HG02840 (cell line): Measurements from ENCODE around the gene PRPF6.
"Not testable (repeated sequence)": the region's sequence is repeated elsewhere in the genome, so short reads cannot be mapped to it uniquely, and the experiment has no call there.

ENCODE experiments used
- ATAC-seq: cut with Tn5 transposase; IDR thresholded peaks from one replicate; pipeline ENCODE4 v1.9.1; 2021; ENCODE audit warnings: mild to moderate bottlenecking, moderate library complexity, moderate number of reproducible peaks; ENCODE audit not compliant: unreplicated experiment, low FRiP score

PRPF6 gene

DNA sequence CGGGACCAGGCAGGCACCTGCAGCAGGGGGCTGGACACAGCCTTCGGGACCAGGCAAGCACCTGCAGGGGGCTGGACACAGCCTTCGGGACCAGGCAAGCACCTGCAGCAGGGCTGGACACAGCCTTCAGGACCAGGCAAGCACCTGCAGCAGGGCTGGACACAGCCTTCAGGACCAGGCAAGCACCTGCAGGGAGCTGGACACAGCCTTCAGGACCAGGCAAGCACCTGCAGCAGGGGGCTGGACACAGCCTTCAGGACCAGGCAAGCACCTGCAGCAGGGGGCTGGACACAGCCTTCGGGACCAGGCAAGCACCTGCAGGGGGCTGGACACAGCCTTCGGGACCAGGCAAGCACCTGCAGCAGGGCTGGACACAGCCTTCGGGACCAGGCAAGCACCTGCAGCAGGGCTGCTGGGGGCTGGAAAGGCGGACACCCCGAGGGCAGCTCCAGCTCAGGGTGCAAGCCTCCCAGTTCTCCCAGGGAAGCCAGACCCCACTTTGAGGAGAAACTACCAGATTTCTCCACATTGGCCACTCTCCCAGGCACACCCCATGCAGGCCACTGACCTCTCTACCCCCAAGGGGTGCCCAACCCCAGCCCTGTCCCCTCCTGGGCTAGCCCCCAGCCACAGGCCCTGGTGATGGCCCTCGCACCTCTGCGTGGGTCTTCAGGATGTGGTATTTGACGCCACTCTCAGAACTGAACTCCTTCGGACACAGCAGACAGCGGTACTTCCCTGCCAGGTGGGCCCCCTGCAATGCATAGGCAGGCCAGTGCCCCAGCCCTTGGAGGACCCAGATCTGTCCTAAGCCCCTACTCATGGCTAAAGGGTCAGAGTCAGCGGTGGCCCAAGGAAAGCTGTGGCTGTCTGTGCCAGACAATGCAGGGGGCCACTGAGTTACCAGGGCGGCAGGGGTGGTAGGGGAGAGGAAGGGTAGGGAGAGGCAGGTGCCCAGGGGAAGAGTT lies 20.0 kb upstream of the PRPF6 start:
- ATAC-seq: not testable (repeated sequence)

DNA sequence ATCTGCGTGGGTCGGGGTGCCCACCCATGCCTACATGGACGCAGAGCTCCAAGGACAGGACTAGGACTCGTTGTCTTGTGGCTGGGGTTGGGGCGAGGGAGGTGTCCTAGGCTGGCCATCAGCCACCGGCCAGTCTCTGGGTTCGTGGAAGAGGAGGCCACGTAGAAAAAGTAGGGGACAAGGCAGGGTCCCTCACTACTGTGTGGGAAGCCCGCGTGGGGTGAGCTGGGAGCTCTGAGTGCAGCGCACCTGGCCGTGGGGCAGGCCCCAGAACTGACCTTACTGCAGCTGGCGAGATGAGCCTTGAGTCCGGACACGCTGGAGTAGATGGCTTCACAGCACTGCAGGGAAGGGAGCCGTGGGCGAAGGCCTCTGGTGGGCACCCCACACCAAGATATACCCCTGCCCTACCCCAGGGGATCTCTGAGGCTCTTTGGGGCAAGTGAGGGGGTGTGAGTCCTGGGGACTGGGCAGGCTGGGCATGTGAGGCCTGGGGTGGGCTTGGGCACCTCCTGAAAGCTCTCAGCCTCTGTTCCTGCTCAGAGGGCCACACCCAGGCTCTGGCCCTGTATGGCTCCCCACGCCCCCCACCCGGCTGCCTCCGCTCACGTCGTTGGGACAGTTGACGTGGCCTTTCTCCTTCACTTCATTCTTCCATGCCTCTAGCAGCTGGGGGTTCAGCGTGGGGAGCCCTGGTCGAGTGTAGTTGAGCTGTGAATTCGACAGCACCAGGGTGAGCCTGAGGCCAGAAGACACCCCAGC lies 19.1 kb upstream of the PRPF6 start:
- no peak for ATAC-seq

DNA sequence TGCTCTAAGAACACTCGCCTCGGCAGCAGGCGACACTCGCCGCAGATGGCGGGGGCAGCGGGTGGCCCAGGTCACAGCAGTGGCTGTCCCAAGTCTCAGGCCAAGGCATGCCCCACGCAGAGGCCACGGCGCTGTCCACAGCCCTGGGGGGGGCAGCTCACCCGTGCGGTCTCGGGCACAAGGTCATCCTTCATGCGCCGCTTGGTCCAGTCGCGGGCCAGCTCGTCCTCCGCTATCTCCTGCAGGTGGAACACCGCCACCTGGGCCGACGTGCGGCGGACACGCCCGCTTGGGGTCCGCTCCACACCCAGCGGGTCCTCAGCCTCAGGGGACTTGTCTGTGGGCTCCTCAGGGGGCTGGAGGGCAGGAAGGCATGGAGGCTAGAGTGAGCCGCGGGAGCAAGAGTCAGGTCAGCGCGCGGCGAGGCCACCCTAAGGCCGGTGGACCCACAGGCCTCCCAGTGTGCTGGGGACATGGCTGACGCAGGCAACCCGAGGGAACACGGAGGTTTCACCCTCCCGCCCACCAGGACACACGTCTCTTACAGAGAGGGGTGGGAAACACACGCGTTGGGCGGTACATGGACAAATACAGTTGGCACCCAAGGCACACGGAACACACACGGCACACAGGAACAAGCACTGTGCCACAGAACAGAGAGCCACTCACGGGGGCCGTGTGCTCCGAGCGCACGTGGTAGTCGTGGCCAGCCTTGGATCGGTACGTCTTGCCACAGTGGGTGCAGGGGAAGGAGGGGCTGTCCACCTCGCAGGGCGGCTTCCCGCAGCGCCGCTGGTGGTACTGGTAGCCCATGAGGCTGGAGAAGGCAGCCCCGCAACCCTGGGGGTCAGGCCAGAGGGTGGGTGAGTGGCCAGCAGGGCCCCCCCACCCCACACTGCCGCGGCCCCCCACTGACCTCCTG lies 18.2 kb upstream of the PRPF6 start:
- no peak for ATAC-seq

DNA sequence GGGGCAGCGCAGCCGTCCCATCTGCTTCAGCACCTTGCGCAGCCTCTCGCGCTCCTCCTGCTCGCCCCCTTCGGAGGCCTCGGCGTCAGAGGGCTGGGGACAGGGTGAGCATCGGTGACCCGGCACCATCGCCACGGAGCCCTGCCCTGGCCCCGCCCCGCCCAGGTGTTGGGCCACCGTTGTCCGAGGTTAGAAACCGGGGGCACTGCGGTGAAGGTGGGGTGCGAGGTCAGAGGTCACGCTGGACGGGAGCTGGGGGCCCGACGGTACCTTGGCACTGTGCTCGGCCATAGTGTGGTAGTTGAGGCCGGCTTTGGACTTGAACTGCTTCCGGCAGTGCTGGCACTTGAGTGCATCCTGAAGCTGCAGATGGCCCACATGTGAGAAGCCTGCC lies 17.6 kb upstream of the PRPF6 start:
- ATAC-seq: no peak

DNA sequence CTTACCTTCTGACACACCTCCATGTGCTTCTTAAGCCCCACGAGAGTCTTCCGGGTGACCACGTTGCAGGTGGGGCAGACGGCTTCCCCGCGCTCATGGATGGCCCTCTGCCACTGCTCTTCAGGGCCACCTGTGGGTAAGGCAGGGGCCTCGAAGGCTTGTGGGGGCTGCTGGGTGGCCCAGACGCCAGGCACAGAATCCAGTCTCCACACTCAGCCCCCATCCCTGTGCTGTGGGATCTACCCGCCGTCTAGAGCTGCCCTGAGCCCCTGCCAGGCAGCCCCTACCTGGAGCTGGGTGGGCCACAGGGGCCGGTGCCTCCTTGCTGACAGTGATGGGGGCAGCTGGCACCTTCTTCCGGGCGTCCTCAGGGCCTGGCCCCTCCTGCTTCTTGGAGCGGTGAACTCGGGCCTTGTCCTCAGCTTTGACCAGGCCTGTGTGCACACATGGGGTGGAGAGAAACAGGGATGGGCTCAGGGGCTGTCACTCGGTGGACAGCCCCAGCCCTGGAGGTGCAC lies 17.1 kb upstream of the PRPF6 start:
- ATAC-seq: no peak

DNA sequence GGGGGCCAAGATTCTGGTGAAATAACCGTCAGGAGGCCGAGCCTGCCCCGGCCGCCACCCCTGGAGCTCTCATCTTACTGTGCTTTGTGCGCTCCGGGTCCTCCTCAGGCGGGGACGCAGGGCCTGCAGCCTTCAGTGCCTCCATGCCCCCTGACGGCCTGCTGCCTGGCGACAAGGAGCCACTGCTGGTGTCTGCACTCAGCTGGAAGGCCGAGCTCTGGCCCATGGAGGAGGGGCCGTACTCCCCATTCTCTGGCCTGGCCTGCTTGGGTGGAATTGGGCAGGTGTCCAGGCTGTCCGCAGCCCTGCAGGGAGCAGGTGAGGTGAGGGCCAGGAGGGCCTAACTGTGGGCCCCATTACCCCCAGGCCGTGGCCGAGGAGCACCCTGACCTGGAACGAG lies 16.5 kb upstream of the PRPF6 start:
- ATAC-seq: no peak

DNA sequence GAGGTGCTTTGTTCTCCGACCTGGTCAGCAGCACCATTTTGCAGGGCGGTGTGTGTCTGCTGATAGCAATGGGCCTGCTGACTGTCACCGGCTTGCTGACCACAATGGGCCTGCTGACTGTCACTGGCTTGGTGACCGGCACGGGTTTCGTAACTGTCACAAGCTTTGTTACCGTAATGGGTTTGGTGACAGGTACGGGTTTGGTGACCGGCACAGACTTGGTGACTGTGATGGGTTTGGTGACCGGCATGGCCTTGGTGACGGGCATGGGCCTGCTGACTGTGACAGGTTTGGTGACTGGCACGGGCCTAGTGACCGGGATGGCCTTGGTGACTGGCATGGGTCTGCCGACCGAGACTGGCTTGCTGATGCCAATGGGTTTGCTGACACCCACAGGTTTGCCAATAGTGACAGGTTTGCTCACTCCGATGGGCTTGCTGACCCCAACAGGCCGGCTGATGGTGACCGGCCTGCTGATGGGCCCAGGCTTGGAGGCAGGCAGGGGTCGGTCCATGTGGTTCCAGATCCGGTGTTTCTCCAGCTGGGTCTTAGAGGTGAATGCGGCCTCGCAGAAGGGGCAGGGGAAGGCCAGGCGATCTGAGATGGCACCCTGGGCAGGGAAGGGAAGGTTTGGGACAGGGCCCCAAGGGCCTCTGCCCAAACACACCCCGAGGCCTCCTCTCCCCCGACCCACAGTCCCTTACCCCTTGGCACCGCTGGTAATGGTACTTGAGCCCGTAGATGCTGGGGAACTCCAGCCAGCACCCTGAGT lies 14.6 kb upstream of the PRPF6 start:
- no peak for ATAC-seq

DNA sequence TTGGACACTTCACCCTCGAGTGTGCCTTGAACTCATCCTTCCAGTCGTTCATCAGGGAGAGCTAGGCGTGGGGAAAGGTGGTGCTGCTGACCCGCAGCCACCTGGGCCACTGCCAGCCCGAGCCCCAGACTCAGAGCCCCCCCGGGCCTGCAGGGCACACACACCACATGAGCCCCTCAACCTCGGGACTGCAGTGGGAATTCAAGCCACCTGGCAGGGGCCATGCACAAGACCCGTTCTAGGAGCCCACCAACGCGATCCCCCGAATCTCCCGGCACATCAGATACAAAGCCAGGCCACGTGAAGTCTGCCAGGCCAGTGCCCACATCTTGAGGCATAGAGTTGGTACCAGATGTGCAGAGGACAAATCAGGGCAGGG lies 14.0 kb upstream of the PRPF6 start:
- no peak for ATAC-seq

DNA sequence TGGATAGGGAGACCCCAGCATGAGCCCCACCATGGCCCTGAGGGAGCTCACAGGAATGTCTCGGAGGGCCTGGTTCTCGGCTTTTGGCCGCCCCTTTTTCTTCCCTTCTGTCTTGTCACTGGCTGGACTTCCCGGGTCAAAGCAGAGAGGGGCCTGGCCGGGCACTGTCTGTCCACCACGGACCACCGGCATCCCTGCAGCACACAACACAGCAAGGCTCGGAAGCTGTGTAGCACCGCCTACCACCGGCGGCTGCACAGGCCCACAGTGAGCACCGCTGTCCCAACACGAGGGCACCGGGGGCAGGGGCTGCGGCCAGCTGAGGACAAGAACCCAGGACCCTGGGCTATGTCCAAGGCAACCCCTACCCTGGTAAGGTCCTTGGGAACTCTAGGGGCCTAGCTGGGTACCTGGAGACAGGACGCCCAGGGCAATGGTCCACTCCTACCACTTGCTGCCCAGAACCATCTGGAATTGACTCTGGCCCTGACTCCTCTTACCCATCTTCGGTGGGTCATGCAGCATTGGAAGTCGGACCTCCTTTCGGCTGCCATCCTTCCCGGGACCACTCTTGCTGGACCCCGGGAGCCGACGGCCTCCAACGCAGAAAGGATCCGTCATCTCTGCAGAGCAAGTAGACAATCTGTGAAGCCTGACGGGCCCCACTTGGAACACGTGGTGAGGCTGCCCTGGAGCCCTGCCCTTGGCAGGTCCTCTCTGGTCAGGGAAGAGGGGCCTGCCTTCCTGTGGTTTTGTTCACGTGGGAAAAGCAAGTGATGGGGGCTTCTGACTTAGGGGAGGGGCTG lies 13.4 kb upstream of the PRPF6 start:
- no peak for ATAC-seq

DNA sequence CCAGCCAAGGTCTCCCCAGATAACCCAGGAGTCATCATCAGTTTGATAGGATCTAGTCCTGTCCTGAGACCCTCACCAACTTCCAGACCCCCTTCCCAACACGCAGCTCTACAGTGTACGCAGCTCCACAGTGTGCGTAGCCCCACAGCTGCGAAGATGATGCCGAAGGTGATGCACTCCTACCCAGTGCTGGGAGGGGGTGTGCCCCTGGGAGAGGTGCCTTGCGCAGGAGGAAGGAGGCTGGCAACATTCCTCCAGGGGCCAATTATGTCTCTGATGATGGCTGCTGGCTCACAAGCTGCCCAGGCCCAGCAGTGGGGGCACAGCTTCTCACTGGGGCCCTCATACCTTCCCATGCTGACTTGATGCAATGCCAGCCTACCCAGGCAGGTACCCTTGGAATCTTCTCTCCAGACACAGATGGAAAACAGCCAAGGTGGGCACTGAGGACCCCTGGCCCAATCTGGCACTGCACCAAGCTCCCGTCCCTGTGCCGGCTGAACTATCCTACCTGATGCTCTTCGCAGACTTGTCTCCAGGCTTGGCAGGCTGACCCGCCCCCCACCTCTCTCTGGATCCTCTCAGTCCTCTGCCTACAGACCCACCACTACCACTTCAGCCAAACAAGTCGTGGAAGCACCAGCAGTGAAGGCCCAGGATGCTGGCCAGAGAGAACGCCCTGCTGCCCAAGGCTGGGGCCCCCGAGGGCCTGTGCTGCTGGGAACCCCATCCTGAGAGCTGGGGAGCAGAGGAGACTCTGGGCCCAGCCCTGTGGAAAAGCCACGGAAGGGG lies 12.6 kb upstream of the PRPF6 start:
- no peak for ATAC-seq

DNA sequence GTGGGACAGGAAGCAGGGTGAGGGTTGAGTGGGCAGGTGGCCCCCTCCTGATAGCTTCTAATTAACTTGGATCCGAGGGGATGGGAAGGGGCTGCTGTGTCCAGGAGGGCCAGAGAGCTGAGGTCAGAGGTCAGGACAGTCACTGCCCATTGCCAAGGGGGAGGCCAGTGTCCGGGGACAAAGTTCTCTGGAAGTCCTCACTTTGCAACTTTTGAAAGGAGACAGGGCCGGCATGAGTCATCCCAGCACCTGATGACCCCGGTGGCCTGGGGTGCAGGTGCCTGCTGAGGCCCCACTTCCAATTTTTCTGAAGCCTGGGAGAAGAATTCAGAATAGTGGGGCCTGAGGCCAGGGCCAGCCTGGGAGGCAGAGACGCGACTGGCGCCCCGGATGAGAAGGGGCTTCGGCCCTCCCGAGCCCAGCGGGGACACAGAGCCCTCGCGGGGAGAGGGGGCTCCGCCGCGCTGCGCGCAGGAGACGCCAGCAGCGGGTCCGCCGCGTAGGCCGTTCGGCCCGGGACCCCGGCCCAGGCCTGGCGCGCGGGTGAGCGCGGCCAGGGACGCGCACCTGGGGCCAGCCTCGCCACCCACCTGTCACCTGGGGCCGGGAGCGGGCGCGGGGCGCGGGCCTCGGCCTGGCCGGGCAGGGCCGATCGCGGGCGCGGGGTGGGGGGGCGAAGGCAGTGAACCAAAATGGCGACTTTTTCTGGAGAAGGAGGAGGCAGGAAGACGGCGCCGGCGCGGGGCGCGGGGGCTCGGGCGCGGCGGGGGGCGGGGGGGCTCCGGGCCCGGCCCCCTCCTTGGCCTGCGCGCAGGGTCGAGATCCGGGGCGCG lies 11.8 kb upstream of the PRPF6 start:
- ATAC-seq: no peak

DNA sequence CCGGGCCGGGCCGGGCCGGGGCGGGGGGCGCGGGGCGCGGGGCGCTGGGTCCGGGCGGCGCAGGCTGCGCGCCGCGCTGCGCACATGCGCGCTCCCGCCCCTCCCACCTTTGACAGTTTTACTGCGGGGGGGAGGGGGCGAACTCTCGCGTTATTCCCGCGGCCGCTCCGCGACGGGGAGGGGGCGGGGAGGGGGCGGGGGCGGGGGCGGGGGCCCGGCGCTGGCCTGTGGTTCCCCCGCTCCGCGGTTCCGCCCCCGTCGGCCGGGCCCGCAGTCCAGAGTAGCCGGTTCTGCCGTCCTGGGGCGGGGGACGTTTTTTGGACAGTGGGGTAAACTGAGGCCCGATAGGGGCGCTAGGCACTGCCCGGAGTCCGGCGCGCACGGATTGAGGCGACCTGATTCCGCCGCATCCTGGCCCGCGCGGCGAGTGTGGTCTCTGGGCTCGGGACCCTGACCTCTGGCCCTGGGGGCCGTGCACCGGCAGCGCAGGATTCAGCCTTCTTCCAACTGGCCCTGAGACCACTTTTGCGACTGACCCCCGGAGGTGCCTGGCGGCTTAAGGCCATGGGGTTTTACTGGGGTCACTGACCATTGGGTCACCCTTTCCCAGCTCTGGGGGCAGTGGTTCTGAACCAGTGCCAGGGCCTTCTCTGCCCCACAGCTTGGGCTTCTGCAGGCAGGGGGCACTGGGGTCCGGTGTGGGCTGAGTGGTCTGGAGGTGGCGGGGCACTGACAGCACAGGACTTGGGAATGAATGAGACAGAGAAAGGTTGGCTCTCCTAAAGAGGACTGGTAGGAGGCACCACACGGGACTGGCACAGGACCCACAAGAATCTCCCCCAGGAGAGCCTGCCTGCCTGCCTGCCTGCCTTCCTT lies 10.9 kb upstream of the PRPF6 start, which contains the start of gene ZNF512B:
ZNF512B (minus strand) TSS at position 93 of the 876 bp plus-strand sequence. CDS start 1,980 bp downstream, outside the sequence.
- ATAC-seq: no peak

DNA sequence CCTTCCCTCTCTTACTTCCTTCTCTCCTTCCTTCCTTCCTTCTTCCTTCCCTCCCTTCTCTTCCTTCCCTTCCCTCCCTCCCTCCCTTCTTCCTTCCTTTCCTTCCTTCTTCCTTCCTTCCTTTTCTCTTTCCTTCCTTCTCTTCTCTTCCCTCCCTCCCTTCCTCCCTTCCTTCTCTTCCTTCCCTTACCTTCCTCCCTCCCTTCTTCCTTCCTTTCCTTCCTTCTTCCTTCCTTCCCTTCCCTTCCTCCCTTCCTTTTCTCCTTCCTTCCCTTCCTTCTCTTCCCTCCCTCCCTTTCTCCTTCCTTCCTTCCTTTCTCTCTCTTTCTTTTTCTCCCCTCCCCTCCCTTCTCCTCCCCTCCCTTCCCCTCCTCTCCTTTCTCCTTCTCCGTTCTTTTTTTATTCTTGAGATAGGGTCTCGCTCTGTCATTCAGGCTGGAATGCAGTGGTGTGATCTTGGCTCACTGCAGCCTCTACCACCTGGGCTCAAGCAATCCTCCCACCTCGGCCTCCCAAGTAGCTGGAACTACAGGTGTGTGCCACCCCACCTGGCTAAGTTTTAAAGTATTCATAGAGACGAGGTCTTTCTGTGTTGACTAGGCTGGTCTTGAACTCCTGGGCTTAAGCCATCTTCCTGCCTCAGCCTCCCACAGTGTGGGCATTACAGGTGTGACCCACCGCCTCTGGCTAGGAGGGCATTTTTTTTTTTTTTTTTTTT lies 10.1 kb upstream of the PRPF6 start:
- no peak for ATAC-seq

DNA sequence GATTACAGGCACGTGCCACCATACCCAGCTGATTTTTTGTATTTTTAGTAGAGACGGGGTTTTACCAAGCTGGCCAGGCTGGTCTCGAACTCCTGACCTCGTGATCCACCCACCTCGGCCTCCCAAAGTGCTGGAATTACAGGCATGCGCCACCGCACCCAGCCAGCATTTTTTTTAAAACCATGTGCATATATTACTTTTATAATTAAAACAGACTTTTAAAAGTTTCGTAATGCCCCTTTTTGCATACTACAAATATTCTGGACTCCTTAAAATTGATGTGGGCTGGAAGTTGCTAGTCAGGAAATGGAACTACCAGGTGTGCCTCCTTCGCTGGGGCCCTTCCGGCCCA lies 9.0 kb upstream of the PRPF6 start:
- ATAC-seq: not testable (repeated sequence)

DNA sequence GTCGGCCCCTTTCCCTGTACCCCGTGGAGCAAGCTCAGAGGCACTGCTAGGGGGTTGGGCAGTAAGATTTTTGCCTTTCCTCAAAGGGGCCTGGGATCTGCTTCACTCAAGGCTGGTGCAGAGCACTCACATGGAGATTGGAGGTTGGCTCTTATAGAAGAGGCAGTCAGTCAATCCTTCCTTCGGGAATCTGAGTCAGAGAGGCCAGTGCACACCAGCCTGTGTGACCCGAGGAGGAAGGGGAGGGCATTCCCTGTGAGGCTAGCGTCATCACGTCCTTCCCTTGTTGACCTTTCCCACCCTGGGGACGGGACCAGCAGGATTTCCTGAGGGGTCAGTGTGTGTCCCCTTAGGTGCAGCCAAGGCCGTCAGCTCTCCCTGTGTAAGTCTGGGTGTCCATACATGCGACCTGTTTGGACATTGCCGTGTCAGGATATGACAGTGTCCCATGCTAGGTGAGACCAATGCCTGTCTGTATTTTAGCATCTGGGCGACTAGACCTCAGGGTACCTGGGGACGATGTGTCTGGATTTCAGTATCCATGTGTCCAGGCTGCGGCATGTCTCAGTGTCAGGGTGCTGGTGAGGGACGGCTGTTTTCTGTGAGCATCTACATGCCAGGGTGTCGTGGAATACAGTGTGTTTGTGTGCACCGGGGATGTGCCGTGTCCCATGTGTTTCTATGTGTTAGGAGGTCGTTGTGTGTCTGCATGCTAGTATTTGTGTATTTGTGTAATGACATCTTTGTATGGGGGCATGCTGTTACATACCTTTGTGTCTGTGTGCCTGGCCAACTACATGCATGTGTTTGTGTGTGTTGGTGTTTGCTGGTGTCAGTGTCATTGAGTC lies 8.4 kb upstream of the PRPF6 start:
- ATAC-seq: no peak
